Activated CD8-positive, alpha-beta memory T cell treated with anti-CD3 and anti-CD28 coated beads, Interleukin-2, amount 50 U/mL, for 48 hours (primary cell): ENCODE data around the gene SLC12A4.
"Not testable (repeated sequence)": the region's sequence is repeated elsewhere in the genome, so short reads cannot be mapped to it uniquely, and the experiment has no call there.

ENCODE experiments used
- DNase-seq: peaks from one replicate; pipeline ENCODE4 v3.0.0-alpha.2; 2020

Gene SLC12A4

GRCh38 chr16:67968400-67969253 lies at the start of gene SLC12A4:
Gene SLC12A4, minus strand, starts transcription at chr16:67968637. Its CDS starts 84 bp downstream, at chr16:67968553.
- peak; percentile 95 for DNase-seq

- no peak for DNase-seq
Observed at GRCh38 chr16:68015681-68016080, 47.2 kb upstream of the SLC12A4 start, which contains the start of gene DPEP2NB. Gene DPEP2NB, minus strand, starts transcription at chr16:68015911. Its CDS starts 141 bp downstream, at chr16:68015770.

DNA sequence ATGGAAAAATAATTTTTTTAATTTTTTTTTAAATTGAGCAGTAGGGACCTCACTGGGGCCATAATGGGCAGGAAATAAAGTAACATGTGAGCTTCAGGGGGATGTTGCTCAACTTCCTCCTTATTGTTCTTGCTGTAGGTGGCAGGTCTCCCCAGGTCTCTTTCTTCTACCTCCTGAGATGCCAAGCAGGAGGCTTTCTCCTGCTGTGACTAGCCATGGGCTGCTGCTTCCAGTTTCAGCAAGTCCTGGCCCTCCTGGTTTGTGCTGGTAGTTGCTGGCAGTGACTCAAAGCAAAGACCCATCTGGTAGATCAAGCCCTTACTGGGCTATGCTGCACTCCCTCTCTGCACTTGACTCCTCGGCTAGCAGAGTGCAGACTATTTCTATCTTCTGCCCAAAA lies 45.0 kb upstream of the SLC12A4 start:
- no peak for DNase-seq

DNA sequence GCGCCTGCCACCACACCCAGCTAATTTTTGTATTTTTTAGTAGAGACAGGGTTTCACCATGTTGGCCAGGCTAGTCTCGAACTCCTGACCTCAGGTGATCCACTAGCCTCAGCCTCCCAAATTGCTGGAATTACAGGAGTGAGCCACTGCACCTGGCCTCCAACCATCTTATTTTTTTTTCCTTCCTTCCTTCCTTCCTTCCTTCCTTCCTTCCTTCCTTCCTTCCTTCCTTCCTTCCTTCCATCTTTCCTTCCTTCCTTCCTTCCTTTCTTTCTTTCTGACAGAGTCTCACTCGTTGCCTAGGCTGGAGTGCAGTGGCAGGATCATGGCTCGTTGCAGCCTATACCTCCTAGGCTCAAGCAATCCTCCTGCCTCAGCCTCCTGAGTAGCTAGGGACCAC lies 41.4 kb upstream of the SLC12A4 start:
- not testable (repeated sequence) for DNase-seq

- DNase-seq: no peak
Observed at GRCh38 chr16:68009157-68009735, 40.8 kb upstream of the SLC12A4 start.

GRCh38 chr16:68005786-68006286 lies 37.4 kb upstream of the SLC12A4 start:
- DNase-seq: no peak

- DNase-seq: no peak
Observed at GRCh38 chr16:68005211-68005610, 36.8 kb upstream of the SLC12A4 start.

DNA sequence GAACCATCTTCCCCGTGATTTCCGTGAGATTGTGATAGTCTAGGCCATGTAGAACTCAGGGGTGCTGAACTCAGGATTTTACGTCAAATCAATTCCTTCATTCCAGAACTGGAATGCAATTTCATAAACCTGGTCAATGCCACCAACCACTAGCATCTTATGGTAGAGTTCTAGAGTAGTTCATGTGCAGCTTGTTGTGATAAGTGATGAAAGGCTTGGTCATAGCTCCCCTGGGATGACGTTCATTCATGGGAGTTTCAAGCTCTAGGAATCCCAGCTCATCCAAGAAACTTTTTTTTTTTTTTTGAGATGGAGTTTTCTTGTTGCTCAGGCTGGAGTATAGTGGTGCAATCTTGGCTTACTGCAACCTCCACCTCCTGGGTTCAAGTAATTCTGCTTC lies 34.6 kb upstream of the SLC12A4 start:
- DNase-seq: no peak

DNA sequence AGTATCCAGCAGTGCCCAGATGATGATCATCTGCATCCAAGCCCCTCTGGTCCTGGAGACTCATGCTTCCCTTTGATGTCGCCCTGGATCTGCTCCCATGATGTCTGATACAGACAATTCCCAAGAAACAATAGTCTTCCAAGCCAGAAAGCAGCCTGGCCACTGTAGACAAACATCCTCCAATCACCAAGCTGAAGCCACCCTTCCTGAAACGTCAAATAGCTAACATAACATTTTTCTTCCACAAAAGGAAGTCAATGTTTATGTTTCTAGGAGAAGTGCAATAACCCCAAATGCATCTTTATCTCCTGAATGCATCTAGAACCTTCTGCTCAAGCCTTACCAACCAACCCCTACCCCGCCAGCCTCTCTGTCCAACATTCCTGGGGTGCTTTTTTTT lies 32.0 kb upstream of the SLC12A4 start:
- no peak for DNase-seq

GRCh38 chr16:67999985-68000384 lies 31.5 kb upstream of the SLC12A4 start:
- no peak for DNase-seq

DNA sequence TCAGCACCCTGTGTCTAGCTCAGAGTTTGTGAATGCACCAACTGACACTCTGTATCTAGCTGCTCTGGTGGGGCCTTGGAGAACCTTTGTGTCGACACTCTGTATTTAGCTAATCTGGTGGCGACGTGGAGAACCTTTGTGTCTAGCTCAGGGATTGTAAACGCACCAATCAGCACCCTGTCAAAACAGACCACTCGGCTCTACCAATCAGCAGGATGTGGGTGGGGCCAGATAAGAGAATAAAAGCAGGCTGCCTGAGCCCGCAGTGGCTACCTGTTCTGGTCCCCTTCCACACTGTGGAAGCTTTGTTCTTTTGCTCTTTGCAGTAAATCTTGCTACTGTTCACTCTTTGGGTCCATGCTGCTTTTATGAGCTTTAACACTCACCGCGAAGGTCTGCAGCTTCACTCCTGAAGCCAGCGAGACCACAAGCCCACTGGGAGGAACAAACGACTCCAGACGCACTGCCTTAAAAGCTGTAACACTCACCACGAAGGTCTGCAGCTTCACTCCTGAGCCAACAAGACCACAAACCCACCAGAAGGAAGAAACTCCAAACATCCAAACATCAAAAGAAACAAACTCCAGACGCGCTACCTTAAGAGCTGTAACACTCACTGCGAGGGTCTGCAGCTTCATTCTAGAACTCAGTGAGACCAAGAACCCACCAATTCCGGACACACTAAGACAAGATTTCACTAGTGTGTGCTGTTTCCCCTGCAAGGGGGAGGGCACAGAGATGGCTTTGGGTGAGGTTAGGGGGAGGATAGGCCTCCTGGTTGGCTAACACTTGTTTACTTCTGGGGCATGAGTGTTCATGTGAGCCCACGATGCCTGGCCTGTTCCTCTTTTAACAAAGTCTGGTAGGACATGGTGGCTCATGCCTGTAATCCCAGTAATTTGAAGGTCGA lies 30.6 kb upstream of the SLC12A4 start, which contains the start of gene DPEP2:
Gene DPEP2 (minus strand): TSS at position 706 of the 910 bp plus-strand sequence. CDS start 6,272 bp downstream, outside the sequence.
- DNase-seq: not testable (repeated sequence)

DNA sequence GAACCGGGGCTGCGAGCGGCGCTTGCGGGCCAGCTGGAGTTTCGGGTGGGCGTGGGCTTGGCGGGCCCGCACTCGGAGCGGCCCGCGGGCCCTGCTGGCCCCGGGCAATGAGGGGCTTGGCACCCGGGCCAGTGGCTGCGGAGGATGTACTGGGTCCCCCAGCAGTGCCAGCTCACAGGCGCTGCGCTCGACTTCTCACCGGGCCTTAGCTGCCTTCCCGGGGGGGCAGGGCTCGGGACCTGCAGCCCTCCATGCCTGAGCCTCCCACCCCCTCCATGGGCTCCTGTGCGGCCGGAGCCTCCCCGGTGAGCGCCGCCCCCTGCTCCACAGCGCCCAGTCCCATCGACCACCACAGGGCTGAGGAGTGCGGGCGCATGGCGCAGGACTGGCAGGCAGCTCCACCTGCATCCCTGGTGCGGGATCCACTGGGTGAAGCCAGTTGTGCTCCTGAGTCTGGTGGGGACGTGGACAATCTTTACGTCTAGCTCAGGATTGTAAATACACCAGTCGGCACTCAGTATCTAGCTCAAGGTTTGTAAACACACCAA lies 29.9 kb upstream of the SLC12A4 start:
- not testable (repeated sequence) for DNase-seq

GRCh38 chr16:67996666-67997065 lies 28.2 kb upstream of the SLC12A4 start:
- no peak for DNase-seq

DNA sequence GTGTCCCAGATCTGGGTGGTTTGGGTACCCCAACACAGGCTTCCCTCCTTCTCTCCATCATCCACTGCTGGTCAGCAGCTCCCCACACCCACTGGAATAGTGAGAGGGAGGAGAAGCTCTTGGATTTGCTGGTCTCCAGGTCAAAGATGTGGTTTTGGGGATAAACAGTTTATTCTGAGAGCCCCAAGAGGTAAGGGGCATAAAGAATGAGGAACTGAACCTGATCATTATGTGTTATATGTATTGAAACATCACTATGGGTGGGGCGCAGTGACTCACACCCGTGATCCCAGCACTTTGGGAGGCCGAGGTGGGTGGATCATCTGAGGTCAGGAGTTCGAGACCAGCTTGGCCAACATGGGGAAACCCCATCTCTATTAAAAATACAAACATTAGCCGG lies 27.0 kb upstream of the SLC12A4 start:
- no peak for DNase-seq

DNA sequence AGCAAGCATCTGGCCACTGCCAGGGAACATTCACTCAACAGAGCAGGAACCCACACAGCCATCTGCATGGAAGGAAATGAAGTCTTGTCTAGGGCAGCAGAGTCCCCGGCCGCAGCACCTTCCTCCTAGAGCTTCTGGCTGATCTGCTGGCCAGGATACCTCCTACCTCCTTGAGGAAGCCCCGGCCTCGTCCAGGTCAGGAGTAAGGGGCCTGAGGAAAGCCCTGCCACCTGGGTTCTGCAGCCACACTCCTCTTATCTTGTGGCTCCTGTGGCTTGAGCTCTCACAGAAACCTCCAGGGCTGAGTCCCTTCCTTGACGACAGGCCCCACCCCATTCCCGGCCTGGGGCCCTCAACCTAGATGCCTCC lies 25.6 kb upstream of the SLC12A4 start:
- not testable (repeated sequence) for DNase-seq

GRCh38 chr16:67993207-67994039 lies 25.0 kb upstream of the SLC12A4 start:
- peak; percentile 96 for DNase-seq

DNA sequence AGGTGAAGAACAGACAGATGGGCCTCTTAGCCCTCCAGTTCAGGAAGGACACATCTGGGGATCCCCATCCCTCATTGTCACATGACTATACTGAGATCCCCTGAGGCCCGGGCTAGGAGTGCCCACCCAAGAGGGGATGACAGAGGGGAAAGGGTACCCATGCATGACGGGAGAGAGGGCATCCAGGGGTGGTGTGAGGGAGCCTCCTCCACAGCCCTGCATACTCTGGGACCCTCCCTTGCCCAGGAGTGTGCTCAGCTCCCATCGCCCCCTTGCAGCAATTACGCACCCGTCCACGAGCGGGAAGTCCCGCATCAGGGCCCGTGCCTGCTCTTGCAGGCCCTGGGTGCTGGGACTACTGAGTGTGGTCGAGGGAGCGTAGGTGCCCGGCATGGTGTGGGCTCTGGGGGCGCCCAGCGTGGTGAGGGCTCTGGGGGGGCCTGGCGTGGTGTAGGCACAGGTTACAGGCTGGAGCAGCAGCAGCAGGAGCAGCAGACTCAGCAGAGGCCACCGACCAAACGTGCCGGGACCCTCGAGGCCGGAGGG lies 24.3 kb upstream of the SLC12A4 start:
- no peak for DNase-seq

GRCh38 chr16:67990018-67990386 lies 21.6 kb upstream of the SLC12A4 start:
- DNase-seq: no peak

GRCh38 chr16:67989322-67990017 lies 21.0 kb upstream of the SLC12A4 start:
- no peak for DNase-seq

- no peak for DNase-seq
Observed at GRCh38 chr16:67988675-67989074, 20.2 kb upstream of the SLC12A4 start.
